BJ (cell line): ENCODE results near the gene NID1. TPM values are rescaled to one million over a fixed set of nuclear protein-coding genes. Genes with fewer than 3 reads are reported as not detected.
"Not testable (repeated sequence)": the region's sequence is repeated elsewhere in the genome, so short reads cannot be mapped to it uniquely, and the experiment has no call there.

Experiments used
- CTCF ChIA-PET: fragments of 350-600 bp; formaldehyde crosslinking; extraction: SDS; loops from one replicate; lab custom pipeline; 2021; ENCODE audit warnings: antibody characterized with exemption, inconsistent platforms; lab: Yijun Ruan, JAX
- POLR2A ChIA-PET: fragments of 300-600 bp; sonication (Branson Sonifier 250); formaldehyde crosslinking; extraction: SDS; loops from one replicate; lab custom pipeline; 2021; ENCODE audit warnings: antibody characterized with exemption; lab: Charles Lee
- DNase-seq: peaks from one replicate; pipeline ENCODE4 v3.0.0-alpha.2; 2011; ENCODE audit warnings: low read depth
- H3K27me3 ChIP-seq: 2 replicates; pipeline ENCODE4 v1.6.0; 2011; ENCODE audit warnings: low read length; ENCODE audit not compliant: control insufficient read depth, insufficient read depth
- H3K36me3 ChIP-seq: 2 replicates; pipeline ENCODE4 v1.5.1; 2011; ENCODE audit warnings: low read length; ENCODE audit not compliant: control insufficient read depth, insufficient read depth
- H3K4me3 ChIP-seq: 2 replicates; pipeline ENCODE4 v1.5.1; 2011; ENCODE audit warnings: low read depth, mild to moderate bottlenecking, control low read depth, low read length
- polyA plus RNA-seq: library from polyadenylated mRNA; depleted of rRNA; stranded (reverse); fragments of >200 nt; gene quantifications from 2 replicates; pipeline ENCODE4 v1.2.3, GENCODE V29; 2011
- TF ChIP-seq, protein P1 (sequence below): IDR thresholded peaks from 2 replicates; pipeline ENCODE4 v1.5.1; 2011; ENCODE audit warnings: low read depth, mild to moderate bottlenecking, control low read depth, inconsistent platforms, low read length, moderate library complexity; ENCODE audit not compliant: insufficient read depth

NID1 gene
- polyA plus RNA-seq, 1 experiment = 182 TPM

GRCh38 chr1:236011641-236012040 lies 53.2 kb downstream of the NID1 start:
- TF ChIP-seq, protein P1, sequence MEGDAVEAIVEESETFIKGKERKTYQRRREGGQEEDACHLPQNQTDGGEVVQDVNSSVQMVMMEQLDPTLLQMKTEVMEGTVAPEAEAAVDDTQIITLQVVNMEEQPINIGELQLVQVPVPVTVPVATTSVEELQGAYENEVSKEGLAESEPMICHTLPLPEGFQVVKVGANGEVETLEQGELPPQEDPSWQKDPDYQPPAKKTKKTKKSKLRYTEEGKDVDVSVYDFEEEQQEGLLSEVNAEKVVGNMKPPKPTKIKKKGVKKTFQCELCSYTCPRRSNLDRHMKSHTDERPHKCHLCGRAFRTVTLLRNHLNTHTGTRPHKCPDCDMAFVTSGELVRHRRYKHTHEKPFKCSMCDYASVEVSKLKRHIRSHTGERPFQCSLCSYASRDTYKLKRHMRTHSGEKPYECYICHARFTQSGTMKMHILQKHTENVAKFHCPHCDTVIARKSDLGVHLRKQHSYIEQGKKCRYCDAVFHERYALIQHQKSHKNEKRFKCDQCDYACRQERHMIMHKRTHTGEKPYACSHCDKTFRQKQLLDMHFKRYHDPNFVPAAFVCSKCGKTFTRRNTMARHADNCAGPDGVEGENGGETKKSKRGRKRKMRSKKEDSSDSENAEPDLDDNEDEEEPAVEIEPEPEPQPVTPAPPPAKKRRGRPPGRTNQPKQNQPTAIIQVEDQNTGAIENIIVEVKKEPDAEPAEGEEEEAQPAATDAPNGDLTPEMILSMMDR = no peak
- no peaks in the 10 kb centered on the region for H3K27me3 ChIP-seq
- POLR2A ChIA-PET = no interaction called here
- CTCF ChIA-PET = no interaction called here
- no peak for DNase-seq
- H3K4me3 ChIP-seq = no peak overlapping the region
- peaks cover 13% of the 10 kb centered on the region for H3K36me3 ChIP-seq

DNA sequence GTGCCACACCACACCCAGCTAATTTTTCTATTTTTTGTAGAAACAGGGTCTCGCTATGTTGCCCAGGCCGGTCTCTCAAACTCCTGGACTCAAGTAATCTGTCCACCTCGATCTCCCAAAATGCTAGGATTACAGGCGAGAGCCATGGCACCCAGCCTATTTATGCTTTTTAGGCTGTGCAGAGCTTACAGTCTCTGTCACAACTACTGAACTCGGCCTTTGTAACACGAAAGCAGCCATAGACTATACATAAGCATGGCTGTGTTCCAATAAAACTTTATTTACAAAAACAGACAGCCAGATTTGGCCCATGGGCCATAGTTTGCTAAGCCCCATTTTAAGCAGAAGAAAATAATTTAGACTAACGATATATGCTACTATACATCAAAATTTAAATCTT lies 54.4 kb downstream of the NID1 start:
- DNase-seq = no peak
- TF ChIP-seq, protein P1 = no peak
- H3K4me3 ChIP-seq = no peak overlapping the region
- ChIA-PET POLR2A (no interaction called here), CTCF (no interaction called here)
- H3K27me3 ChIP-seq = no peaks in the 10 kb centered on the region
- H3K36me3 ChIP-seq = peaks cover 12% of the 10 kb centered on the region

DNA sequence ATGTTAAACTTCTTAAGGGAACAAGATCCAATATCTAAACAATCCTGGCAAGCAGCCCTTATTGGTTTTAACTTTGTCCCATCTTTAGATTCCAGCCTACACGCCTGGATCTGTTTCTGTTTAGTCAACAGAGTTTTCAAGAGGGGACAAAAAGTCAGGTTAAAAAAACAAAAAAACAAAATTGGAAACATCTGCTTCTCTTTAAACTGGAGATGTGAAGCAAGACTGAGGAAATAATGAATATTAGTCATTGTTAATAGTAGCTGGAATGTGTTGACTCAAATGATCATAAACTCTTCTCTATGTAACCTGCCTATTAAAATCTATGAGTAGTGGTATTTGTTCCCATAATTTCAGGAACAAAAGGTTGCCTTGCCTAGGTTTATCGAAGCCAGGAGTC lies 55.0 kb downstream of the NID1 start:
- H3K36me3 ChIP-seq = peaks cover 12% of the 10 kb centered on the region
- H3K4me3 ChIP-seq = no peak overlapping the region
- TF ChIP-seq, protein P1 = no peak
- DNase-seq = peak; percentile 93
- H3K27me3 ChIP-seq = no peaks in the 10 kb centered on the region
- ChIA-PET POLR2A (no interaction called here), CTCF (no interaction called here)

GRCh38 chr1:236009191-236009590 lies 55.7 kb downstream of the NID1 start:
- TF ChIP-seq, protein P1 = no peak
- Histone ChIP-seq H3K4me3 (no peak overlapping the region), H3K36me3 (peaks cover 10% of the 10 kb centered on the region), H3K27me3 (no peaks in the 10 kb centered on the region)
- DNase-seq = no peak
- POLR2A ChIA-PET = no interaction called here
- CTCF ChIA-PET = no interaction called here

- Histone ChIP-seq H3K36me3 (peaks cover 3% of the 10 kb centered on the region), H3K27me3 (no peaks in the 10 kb centered on the region), H3K4me3 (no peak overlapping the region)
- no peak for DNase-seq
- TF ChIP-seq, protein P1 = no peak
- CTCF ChIA-PET = no interaction called here
- POLR2A ChIA-PET = interaction anchor here (0.6 kb wide), 1 partner anchor 91 kb away, joined by 4 read pairs; no protein-coding TSS in a partner anchor
These were observed 57.1 kb downstream of the NID1 start for GRCh38 chr1:236007781-236008180.

GRCh38 chr1:236003058-236003457 lies 61.8 kb downstream of the NID1 start:
- CTCF ChIA-PET, DNase-seq, H3K27me3 ChIP-seq, POLR2A ChIA-PET, H3K4me3 ChIP-seq, H3K36me3 ChIP-seq: not testable (repeated sequence)
